ENCODE data around the gene SIGLEC10.
"Not testable (repeated sequence)": the region's sequence is repeated elsewhere in the genome, so short reads cannot be mapped to it uniquely, and the experiment has no call there.

SIGLEC10 gene

GRCh38 chr19:51439021-51439465 is 21.6 kb upstream of the SIGLEC10 start:
- no peak for DNase-seq

- no peak for DNase-seq
Observed at GRCh38 chr19:51434456-51434855, 17.0 kb upstream of the SIGLEC10 start.

DNA sequence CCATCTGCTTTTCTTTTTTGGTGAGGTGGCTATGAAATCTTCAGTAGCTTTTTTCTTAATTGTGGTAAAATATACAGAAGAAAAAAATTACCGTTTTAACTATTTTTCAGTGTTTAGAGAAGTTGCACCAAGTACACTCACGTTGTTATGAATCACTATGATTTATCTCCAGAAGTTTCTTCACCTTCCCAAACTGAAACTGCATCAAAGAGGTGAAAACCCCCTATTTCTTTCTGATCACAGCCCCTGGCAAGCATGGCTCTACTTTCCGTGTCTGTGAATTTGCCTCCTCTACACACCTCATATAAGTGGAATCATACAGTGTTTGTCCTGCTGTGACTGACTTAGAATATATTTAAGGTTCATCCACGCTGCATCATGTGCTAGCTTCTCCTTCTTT is 15.6 kb upstream of the SIGLEC10 start:
- no peak for DNase-seq

DNA sequence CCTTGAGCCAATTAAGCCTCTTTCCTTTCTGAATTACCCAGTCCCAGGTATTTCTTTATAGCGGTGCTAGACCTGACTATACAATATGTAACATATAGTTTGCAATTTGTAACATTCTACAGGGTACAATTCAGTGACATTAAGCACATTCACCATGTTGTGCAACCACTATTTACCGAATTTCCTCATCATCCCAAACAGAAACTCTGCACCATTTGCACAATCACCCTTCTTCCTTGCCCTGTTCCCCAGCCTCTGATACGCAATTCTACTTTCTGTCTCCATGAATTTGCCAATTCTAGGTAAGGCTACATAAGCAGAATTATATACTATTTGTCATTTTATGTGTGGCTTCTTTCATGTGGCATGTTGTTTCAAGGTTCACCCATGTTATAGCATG is 13.7 kb upstream of the SIGLEC10 start:
- no peak for DNase-seq

DNA sequence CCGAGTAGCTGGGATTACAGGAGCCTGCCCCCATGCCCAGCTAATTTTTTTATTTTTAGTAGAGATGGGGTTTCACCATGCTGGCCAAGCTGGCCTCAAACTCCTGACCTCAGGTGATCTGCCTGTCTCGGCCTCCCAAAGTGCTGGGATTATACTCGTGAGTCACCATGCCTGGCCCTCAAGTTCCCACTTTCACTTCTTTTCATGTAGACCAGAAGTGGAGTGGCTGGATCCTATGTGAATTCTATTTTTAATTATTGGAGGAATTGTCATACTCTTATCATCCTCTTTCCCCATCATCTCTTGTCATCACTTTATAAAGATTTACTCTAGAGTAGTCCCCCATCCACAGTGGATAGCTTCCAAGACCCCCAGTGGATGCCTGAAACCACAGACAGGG is 12.8 kb upstream of the SIGLEC10 start:
- DNase-seq, result no peak

GRCh38 chr19:51427201-51427600 is 9.8 kb upstream of the SIGLEC10 start:
- no peak for DNase-seq

DNA sequence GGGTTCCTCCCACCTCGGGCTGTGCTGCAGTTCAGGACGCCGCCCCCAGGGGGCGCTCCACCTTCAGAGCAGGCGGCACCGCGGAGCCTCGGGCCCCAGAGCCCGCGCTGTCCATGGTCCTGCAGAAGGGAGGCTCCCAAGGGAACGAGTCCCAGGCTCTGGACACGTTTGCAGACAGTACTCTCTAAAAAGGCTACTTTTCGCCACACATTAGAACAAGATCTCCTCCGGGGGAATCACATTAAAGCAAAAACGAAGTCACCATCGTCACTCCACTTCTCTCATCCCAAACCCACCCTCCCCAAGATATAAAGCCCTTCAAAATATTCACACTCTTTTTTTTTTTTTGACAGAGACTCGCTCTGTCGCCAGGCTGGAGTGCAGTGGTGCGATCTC is 4.6 kb upstream of the SIGLEC10 start:
- no peak for DNase-seq

- no peak for DNase-seq
Observed at GRCh38 chr19:51421229-51422052, 4.0 kb upstream of the SIGLEC10 start.

DNA sequence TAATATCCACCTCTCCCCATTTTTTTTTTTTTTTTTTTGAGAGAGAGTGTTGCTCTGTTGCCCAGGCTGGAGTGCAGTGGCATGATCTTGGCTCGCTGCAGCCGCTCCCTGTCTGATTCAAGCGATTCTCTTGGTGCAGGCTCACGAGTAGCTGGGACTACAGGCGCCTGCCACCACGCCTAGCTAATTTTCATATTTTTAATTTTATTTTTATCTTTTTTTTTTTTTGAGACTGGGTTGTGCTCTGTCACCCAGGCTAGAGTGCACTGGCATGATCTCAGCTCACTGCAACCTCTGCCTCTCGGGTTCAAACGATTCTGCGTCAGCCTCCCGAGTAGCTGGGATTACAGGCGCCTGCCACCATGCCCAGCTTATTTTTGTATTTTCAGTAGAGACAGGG is 3.1 kb upstream of the SIGLEC10 start:
- not testable (repeated sequence) for DNase-seq

DNA sequence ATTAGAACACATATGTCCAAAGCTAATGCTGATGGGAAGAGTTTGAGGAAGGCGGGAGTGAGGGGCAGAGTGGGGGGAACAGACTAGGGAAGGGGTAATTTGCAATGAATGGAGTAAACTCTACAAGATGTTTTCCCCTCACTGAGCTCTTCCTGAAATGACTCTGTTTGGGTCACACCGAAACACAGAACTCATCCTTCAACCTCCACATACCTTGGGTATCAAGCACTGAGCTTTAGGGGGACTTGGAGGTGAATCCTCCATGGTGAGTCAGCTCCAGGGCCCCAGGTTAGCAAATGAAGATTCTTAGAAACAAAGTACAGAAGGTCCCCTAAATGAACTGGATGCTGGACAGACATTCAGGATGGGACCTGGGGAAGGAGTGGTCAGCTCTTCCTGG is 1.3 kb upstream of the SIGLEC10 start:
- no peak for DNase-seq

DNA sequence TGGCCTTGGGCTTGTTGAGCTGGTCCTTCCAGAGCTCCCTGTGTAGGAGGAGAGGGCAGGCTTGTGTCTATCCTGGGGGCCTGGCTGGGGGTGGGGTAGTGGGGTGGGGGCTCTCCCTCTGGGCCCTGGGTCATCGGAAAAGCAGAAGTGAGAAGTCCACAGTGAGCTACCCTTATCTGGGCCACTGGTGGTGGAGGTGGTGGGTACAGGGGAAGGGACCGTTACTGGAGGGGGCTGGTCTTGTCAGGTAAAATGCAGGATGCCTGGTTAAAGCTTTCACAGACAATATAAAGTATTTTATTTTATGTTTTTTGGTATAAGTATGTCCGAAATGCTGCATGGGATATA is 342 bp upstream of the SIGLEC10 start:
- no peak for DNase-seq

DNA sequence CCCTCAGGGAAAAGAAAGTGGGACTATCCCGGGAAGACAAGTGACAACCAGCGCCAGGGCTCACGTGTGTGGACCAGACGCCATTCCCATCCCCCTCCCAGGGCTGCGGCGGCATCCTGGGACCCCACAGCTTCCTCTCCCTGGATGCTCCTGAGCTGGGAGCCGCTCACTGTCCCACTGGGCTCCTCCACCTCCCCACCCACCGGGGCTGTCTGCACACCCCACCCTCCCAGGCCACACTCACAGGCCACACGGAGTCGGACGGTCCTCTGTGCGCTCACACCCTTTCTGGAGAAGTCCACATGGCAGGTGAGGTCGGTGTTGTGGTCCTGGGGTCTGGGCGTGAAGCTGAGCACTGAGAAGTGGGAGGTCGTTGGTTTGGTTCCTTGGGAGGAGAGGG is 1.0 kb downstream of the SIGLEC10 start:
- not testable (repeated sequence) for DNase-seq

DNA sequence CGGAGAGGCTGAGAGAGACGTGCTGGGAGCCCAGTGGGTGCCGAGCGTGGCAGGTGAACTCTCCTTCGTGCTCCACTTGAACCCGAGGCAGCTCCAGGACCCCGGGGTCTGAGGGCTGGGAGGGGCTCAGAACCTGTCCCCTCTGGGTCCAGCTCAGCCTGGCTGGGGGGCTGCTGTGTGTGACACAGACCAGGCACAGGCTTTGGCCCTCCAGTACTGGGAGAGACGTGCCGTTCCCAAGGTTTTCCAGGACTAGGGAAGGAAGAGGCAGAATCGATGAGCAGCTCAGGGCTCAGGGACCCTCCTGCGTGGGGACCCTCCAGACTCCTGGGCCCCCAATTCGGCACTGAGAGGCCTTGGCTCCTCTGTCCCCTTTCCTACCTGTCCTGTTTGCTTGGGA is 2.3 kb downstream of the SIGLEC10 start:
- no peak for DNase-seq

DNA sequence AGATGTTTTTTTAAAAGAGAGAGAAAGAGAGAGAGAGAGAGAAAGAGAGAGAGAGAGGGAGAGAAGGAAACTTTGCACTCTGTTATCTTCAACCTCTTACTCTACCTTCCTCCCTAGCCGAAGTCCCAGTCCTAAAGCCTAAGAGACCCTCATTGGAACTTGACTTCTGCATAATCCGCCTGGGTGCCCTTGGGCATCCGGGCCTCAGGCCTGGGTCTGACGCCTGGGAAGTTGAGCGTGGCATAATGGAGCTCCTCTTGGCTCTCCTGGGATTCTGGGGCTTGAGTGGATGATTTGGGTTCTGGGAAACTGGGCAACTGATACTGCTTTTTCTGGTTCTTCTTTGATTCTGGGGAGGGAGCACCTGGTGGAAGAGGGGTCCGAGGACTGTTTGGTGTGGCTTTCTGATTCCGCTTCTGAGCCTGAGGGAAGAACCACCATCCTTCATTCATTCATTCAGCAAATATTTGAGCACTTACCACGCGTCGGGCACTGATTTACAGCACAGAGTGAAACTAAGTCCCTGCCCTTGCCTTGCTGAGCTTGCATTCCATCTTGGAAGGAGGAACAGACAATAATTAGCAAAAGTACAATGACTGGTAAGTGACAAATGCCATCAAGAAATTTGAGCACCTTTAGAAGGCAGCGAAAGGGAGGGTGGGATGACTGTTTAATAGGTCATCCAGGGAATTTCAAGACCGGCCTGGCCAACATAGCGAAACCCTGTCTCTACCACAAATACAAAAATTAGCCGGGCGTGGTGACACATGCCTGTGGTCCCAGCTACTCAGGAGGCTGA is 6.3 kb downstream of the SIGLEC10 start:
- DNase-seq, result no peak

DNA sequence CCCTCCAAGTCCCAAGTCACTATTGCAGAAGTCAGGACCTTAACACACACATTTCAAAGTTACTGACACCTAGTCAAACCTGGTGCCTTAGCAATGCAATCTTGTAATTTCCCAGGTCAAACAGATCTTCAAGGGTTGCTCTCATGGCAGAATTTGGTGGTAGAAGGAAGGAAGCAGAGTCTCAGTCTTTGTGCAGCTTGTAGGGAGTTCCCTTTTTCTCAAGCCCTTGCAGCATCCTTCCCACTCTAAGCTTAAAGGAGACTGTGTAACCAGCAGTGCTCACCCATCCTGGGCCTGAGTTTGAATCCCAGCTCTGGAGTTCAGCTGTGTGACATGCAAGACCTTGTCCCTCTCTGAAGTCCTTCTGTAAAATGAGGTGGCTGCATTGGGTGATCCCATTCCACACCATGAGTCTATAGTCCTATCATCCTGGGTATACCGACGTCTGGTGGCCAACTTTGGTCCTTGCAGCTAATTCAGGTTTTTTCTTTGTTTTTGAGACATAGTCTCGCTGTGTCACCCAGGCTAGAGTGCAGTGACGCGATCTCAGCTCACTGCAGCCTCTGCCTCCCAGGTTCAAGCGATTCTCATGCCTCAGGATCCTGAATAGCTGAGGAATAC is 9.8 kb downstream of the SIGLEC10 start:
- DNase-seq, result no peak

GRCh38 chr19:51402117-51402516 is 15.3 kb downstream of the SIGLEC10 start:
- DNase-seq, result no peak

- DNase-seq, result not testable (repeated sequence)
Observed at GRCh38 chr19:51399936-51400335, 17.5 kb downstream of the SIGLEC10 start.

DNA sequence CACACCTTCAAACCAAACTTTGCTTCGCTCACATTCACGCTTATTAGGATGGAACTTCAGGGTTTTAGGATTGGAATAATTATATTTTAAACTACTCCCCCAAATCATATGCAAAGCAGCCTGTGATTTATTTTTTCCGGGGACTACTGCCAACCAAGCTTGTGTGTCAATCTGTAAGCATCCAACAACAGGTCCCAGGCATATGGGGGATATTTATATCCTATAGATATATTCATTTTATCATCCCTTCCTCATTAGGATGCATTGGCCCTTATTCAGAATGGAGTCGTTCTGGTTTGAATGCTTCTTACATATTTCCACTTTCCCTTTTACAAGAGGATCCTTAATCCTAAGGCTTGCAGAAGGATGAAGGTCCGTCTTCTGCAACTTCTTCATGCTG is 18.2 kb downstream of the SIGLEC10 start:
- no peak for DNase-seq

DNA sequence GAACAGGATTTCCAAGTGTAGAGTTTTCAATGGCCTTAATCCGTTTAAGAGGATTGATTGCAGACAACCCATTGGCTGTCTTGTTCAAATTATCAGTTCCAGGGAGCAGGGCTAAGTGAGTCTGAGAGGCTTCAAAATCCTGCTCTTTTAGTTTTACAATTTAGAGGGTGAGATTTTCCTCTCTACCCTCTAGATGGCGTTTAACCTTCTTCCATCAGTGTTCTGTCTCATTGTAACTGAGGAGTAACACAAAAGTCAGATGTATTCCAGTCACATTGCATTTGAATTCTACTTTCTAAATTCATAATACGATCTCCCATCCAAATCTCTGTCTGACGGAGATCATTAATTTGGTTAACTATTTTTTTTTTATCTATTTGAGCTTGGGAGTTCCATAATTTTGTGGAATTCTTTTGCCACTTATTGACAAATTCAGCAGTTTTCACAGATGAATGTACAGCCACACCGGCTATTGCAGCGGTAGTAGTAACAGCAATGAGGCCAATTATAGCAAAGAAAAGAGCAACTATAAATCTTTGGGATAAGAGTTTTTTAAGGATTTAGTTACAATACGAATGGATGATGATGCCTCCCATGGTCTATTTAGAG is 19.2 kb downstream of the SIGLEC10 start:
- no peak for DNase-seq

GRCh38 chr19:51397453-51397852 is 20.0 kb downstream of the SIGLEC10 start:
- DNase-seq, result not testable (repeated sequence)

DNA sequence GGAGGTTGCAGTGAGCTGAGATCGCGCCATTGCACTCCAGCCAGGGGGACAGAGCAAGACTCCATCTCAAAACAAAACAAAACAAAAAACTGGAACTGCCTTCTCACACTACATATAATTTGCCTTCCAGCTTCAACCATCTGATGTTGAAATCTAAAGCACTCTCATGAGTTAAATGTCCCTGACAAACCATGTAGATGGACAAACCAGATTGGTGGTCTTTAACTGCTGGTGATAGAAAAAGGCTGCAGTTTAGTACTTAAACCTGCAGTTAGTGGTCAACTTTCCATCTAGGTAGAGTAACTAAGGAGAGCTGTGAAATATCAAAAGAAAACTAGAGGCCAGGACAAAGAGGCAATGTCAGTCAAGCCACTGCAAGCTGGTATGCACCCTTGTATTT is 21.3 kb downstream of the SIGLEC10 start:
- no peak for DNase-seq

DNA sequence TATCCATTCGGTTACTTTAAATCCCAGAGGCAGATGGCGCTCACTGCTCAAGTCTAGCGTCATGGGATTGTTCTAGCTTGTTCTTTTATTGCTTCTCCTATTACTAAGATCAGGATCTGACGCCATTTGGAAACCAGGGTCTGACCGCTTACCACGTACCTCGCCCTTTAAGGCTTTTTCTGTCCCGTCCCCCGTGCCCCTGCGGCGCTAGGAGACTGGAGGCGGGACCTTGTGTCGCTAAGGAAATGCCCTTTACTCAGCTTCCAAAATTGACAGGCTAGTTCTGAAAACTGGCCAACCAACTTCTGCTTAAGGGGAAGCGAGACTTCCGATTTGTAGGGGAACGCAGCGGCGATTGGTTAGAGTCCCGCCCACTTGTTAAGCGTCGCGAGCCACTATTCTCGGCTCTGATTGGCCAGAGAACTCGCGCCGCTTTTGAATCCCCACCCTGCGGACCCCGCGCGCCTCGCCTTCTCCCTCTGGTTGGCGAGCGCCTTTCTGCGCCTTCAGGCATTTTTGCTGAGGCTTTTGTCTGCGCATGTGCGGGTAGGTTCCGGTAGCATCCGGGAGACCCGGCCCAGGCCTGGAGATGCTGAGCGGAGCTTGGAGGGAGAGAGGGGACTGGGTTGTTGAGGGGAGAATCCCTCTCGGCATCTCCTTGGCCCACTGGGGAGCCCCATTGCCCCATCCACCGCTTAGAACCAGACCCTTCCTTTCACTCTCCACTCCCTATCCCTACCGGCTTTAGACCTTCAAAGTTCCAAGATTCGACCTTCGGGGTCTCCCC is 23.2 kb downstream of the SIGLEC10 start:
- DNase-seq, result no peak

DNA sequence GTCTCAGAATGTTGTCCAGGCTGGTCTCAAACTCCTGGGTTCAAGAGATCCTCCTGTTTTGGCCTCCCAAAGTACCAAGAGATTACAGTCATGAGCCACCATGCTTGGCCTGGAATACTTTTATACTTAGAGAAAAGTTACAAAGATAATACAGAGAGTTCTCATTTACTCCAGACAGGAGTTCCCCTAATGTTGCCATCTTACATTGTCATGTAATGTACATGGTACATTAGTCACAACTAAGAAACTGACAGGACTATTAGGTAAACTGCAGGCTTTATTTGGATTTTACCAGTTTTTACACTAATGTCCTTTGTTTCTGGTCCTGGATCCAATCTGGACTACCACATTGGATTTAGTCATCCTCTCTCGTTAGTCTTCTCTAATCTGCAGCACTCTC is 24.7 kb downstream of the SIGLEC10 start:
- no peak for DNase-seq
